GM06990 (cell line): ENCODE results near the gene HADH.

Experiments
- DNase-seq: peaks from one replicate; pipeline ENCODE4 v3.0.0-alpha.2; 2011; ENCODE audit not compliant: insufficient read length; ENCODE audit errors: extremely low read depth
- H3K27me3 ChIP-seq: replicated peaks from 2 replicates; pipeline ENCODE4 v1.6.0; 2011; ENCODE audit warnings: low read length; ENCODE audit not compliant: control insufficient read depth, insufficient read depth
- H3K36me3 ChIP-seq: 2 replicates; pipeline ENCODE4 v1.5.1; 2011; ENCODE audit warnings: low read length; ENCODE audit not compliant: control insufficient read depth, insufficient read depth
- H3K4me3 ChIP-seq: replicated peaks from 2 replicates; pipeline ENCODE4 v1.5.1; 2011; ENCODE audit warnings: low read depth, mild to moderate bottlenecking, control low read depth, low read length
- CTCF ChIP-seq: IDR thresholded peaks from 2 replicates; pipeline ENCODE4 v1.5.1; 2011; ENCODE audit warnings: low read length, control low read depth, mild to moderate bottlenecking, inconsistent platforms; ENCODE audit not compliant: insufficient read depth, poor library complexity, severe bottlenecking

The HADH gene

GRCh38 chr4:107989162-107989536 is 540 bp upstream of the HADH start:
- TF ChIP-seq CTCF, result no peak
- no peaks in the 10 kb centered on the region for H3K36me3 ChIP-seq
- peak overlapping the region; percentile 78 for H3K4me3 ChIP-seq
- no peak for DNase-seq
- no peaks in the 10 kb centered on the region for H3K27me3 ChIP-seq

- H3K4me3 ChIP-seq, result no peak overlapping the region; the same call in 1 of the 2 replicates
- DNase-seq, result no peak
These were observed 2.4 kb downstream of the HADH start for GRCh38 chr4:107991945-107992630.

DNA sequence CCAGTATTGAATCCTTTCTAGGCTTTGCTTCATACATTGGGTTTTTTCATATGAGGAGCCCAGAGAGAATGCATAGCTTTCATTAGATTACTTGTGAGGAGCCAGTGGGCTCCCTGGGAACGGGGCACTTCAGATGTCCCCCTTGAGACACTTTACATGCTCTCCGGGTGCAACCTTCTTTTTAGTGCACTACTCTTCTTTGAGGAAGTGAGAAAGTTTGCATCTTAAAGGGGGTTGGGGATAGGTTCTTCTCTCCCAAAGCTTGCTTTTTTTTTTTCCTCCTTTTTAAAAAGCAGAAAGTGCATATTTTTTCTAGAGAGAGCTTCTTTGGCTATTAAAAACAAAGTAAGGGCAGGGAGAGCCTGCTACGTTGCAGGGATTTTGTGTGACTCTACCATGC is 4.3 kb downstream of the HADH start:
- TF ChIP-seq CTCF, result no peak

More at GRCh38 chr4:107991945-107992630, 2.4 kb downstream of the HADH start:
- no peak for TF ChIP-seq CTCF
- H3K36me3 ChIP-seq, result no peaks in the 10 kb centered on the region
- H3K27me3 ChIP-seq, result no peaks in the 10 kb centered on the region

DNA sequence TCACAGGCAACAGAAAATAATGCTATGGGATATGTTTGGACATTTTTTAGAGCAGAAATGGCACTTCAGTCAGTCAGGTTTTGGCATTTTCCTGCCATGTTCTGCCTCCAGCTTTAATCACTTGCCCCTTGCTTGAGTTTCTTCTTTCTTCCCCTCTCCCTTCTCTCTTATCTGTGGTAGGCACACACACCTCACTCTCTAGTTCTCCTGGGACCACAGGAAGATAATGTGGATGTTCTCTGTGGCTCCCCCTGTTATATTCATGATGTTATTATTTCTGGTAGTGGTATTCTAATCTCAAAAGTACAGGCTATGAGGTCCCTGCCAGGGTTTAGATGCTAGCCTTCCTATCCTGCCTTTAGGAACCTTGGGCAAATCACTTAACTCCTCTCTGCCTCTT is 5.2 kb downstream of the HADH start:
- no peak for DNase-seq
- H3K36me3 ChIP-seq, result no peaks in the 10 kb centered on the region
- H3K27me3 ChIP-seq, result no peaks in the 10 kb centered on the region
- H3K4me3 ChIP-seq, result no peak overlapping the region
- TF ChIP-seq CTCF, result no peak

More for the DNA sequence above, 4.3 kb downstream of the HADH start:
- peak; percentile 35 for DNase-seq
- Histone ChIP-seq H3K36me3 (no peaks in the 10 kb centered on the region), H3K4me3 (peak overlapping the region; percentile 4; the same call in 1 of the 2 replicates), H3K27me3 (no peaks in the 10 kb centered on the region)

DNA sequence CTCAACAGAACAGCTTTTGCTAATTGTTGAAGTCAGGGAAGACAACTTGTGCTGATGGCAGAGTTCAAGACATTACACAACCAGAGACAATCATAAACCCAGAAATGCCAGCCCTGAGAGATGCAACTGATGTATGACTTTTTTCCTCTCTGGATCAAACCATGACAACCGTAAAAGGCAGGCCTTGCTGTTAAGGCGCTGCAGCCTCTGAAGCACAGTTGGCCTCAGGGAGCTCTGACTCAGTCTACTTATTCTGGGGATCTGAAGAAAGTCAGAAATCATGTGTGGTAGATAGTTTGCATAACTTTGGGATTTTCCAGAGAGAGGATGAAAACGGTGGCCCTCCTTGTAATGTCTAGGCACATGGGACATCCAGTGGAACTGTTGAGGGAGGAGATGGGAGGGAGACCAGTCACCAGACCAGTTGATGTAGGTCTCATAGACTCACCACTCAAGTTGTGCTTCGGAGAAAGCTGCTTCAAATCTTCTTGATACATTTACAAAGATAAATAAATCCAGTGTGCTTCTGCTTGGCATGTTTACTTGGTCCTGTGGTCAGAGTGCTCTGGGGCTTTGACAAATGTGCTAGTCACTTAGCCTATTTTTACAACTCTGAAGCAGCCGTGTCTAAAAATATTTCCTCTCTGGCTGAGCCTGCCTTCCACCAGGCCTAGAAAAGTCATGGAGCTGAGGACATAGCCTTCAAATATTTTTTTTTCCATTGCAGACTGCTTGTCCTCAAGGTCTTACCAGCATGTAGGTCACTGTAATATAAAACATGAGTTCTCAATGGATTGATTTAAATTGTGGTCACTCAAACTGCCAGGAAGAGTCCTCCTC is 7.5 kb downstream of the HADH start:
- no peak for DNase-seq
- Histone ChIP-seq H3K36me3 (no peaks in the 10 kb centered on the region), H3K4me3 (no peak overlapping the region), H3K27me3 (no peaks in the 10 kb centered on the region)
- no peak for TF ChIP-seq CTCF
